Neutrophil (primary cell): ENCODE measurements around the gene CHAF1B.

Source experiments
- H3K27ac ChIP-seq: fragments of 200-600 bp; sonication (generic); 2 replicates; pipeline ENCODE4 v1.5.1; 2016; ENCODE audit warnings: mild to moderate bottlenecking, moderate library complexity
- H3K27me3 ChIP-seq: fragments of 200-600 bp; sonication (generic); 2 replicates; pipeline ENCODE4 v1.6.0; 2016; ENCODE audit warnings: mild to moderate bottlenecking
- H3K36me3 ChIP-seq: fragments of 200-600 bp; sonication (generic); 2 replicates; pipeline ENCODE4 v1.5.1; 2017
- H3K4me1 ChIP-seq, 2 experiments: fragments of 200-600 bp in 1 of 2; sonication (generic) in 1 of 2; 1 replicate in 1 of 2; 2 replicates in 1 of 2; pipeline versions ENCODE4 v1.5.1 to v1.6.1; 2013 to 2016; ENCODE audit warnings: low read depth in 1 of 2, low read length in 1 of 2, mild to moderate bottlenecking in 1 of 2, moderate library complexity in 1 of 2; ENCODE audit not compliant: control insufficient read depth in 1 of 2, insufficient read depth in 1 of 2
- H3K4me3 ChIP-seq, 2 experiments: fragments of 200-600 bp in 1 of 2; sonication (generic) in 1 of 2; 1 replicate in 1 of 2; 2 replicates in 1 of 2; pipeline ENCODE4 v1.5.1; 2013 to 2016; ENCODE audit warnings: low read depth in 1 of 2, low read length in 1 of 2, mild to moderate bottlenecking in 1 of 2, moderate library complexity in 1 of 2
- H3K9me3 ChIP-seq: fragments of 200-600 bp; sonication (generic); 2 replicates; pipeline ENCODE4 v1.5.1; 2016
- TF ChIP-seq, protein P1 (sequence below): fragments of 200-600 bp; sonication (generic); IDR thresholded peaks from 2 replicates; pipeline ENCODE4 v1.5.1; 2016; ENCODE audit warnings: antibody characterized with exemption

CHAF1B gene

DNA sequence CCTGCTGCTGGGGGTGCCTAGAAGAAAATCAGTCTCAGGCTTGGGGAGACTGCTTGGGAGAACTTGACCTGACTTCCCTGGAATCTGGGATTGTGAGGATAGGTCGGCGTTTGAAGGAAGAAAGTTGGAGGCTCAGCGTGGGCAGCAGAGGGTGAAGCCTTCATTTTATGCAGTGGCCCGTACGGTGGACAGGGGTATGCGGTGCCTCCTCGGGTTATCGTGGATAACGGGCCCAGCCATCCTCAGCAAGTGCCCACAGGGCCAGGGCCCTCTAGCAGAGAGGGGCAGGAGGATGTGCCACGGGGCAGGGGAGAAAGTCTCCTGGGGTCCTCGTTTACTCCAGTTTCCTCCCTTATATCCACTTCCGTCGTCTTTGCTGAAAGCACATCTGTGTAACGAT lies 34.0 kb downstream of the CHAF1B start:
- H3K4me3 ChIP-seq = no peak overlapping the region
- no peak overlapping the region for H3K27ac ChIP-seq
- H3K9me3 ChIP-seq = no peaks in the 10 kb centered on the region
- TF ChIP-seq, protein P1, sequence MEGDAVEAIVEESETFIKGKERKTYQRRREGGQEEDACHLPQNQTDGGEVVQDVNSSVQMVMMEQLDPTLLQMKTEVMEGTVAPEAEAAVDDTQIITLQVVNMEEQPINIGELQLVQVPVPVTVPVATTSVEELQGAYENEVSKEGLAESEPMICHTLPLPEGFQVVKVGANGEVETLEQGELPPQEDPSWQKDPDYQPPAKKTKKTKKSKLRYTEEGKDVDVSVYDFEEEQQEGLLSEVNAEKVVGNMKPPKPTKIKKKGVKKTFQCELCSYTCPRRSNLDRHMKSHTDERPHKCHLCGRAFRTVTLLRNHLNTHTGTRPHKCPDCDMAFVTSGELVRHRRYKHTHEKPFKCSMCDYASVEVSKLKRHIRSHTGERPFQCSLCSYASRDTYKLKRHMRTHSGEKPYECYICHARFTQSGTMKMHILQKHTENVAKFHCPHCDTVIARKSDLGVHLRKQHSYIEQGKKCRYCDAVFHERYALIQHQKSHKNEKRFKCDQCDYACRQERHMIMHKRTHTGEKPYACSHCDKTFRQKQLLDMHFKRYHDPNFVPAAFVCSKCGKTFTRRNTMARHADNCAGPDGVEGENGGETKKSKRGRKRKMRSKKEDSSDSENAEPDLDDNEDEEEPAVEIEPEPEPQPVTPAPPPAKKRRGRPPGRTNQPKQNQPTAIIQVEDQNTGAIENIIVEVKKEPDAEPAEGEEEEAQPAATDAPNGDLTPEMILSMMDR = no peak
- H3K36me3 ChIP-seq = peaks cover 31% of the 10 kb centered on the region
- H3K4me1 ChIP-seq = no peaks in the 10 kb centered on the region
- H3K27me3 ChIP-seq = no peaks in the 10 kb centered on the region

DNA sequence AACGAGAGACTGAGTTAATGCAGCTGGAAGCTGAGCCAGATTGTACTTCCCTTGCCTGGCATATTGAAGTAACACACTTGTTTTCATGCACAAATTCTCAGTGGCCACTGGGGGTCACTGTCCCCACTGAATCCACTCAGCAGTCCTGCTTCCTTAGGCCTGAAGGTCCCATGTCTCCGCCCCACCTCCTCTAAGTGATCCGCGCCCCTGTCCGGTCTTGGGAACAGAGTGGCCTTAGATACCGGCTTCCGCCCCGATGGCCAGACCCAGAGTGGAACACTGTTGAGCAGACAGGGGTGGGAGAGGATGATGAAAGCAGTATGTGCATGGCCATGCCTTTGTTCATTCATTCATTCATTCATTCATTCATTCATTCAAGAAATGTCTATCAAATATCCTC lies 34.8 kb downstream of the CHAF1B start:
- Histone ChIP-seq H3K27ac (no peak overlapping the region), H3K4me1 (no peaks in the 10 kb centered on the region), H3K9me3 (no peaks in the 10 kb centered on the region), H3K4me3 (no peak overlapping the region), H3K36me3 (peaks cover 27% of the 10 kb centered on the region), H3K27me3 (no peaks in the 10 kb centered on the region)
- TF ChIP-seq, protein P1 = no peak

DNA sequence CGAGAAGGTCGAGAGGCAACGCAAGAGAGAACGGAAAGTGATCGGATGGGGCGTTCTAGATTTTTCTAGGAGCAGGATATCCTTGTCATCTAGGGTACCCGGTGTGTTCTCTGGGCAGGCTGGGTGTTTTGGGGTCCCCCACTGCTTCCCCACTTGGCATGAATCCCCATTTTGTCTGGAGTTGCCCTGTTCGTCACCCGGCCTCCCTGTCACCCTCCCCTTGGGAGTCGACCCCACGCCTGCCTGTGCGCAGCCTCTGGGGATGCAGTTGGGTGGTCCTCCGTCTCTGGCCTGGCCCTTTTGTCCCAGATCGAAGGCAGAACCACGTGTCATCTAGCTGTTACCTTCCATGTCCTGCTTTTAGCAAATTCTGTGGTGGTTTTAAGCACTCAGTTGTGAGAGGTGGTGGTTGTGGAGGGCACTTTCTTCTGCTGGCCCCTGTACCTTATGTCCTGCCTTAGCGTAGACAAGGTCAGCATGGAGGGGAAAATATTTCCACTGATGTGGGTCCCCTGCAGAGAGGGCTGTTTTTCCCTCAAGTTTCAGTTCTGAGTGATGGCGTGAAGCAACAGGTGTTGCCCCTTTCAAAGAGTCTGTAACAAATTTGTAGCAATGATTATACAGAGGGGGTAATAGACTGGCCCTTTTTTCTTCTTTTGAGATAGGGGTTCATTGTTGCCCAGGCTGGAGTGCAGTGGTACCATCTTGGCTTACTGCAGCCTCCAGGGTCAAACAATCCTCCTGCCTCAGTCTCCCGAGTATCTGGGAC lies 35.6 kb downstream of the CHAF1B start:
- TF ChIP-seq, protein P1 = no peak
- H3K9me3 ChIP-seq = no peaks in the 10 kb centered on the region
- H3K4me3 ChIP-seq = no peak overlapping the region
- peaks cover 19% of the 10 kb centered on the region for H3K36me3 ChIP-seq
- H3K4me1 ChIP-seq = no peaks in the 10 kb centered on the region
- H3K27ac ChIP-seq = no peak overlapping the region
- H3K27me3 ChIP-seq = no peaks in the 10 kb centered on the region

DNA sequence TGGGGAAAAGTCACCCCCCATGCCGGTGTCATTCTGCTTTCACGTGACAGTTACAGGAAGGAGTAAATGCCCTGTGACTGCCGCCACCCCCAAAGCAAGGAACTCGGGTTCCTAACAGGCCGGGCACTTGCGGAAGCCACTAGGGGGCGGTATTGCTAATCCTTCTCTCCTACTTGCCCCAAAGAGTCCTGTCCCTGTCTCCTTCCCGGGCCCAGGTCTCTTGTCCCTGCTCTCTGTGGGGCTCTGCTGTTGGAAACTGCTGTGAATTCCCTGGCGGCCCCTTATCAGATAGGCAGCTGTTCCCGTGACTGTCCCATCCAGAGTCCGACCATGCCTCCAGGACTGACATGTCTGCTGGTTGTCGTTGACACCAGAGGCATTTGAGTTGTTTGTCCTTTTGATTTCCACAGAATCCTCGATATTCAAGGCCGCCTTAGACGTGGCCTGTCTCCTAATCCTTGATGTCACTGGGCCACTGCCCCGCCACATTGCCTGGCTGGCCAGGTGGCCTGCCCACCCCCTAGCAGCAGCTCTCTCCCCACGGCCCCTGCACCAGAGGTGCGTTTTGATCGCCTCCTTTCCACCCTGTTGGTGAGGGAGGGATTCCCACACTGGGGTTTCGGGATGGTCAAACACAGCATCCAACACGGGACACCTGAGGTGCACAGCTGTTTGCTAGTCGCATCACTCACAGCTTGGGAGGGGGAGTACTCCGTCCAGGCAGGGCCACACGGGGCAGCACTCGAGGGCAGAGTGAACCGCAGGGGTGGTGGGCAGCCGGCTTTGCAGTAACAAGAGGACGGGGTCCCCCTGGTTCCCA lies 37.3 kb downstream of the CHAF1B start:
- Histone ChIP-seq H3K27me3 (no peaks in the 10 kb centered on the region), H3K4me3 (no peak overlapping the region), H3K4me1 (no peaks in the 10 kb centered on the region), H3K27ac (no peak overlapping the region), H3K36me3 (peaks cover 9% of the 10 kb centered on the region), H3K9me3 (no peaks in the 10 kb centered on the region)
- TF ChIP-seq, protein P1 = no peak

DNA sequence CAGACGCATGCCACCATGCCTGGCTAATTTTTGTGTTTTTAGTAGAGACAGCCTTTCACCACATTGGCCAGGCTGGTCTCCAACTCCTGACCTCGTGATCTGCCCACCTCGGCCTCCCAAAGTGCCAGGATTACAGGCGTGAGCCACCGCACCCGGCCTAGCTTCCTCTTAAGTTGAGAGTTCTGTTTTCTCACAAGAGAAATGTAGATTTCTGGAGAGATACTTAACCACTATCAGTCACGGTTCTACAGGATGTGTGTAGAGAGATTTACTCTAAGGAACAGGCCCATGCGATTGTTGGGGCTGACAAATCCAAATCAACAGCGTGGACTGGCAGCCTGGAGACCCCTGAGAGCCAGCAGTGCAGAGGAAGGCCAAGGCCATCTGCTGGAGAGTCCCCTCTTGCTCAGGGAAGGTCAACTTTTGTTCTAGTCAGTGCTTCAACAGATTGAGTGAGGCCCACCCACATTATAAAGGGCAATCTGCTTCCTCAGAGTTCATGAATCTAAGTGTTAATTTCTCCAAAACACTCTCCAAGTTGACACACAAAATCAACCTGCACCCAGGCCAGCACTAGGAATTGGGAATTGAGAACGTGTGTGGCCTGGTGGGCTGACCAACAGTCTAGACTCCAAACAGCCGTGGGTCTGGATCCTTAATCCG lies 38.7 kb downstream of the CHAF1B start:
- TF ChIP-seq, protein P1 = no peak
- H3K36me3 ChIP-seq = no peaks in the 10 kb centered on the region

More for the DNA sequence above, 38.7 kb downstream of the CHAF1B start:
- Histone ChIP-seq H3K27ac (no peak overlapping the region), H3K4me1 (no peaks in the 10 kb centered on the region), H3K27me3 (peaks cover 7% of the 10 kb centered on the region), H3K4me3 (no peak overlapping the region), H3K9me3 (no peaks in the 10 kb centered on the region)
